GM23248 (cell line): ENCODE measurements around the gene C3orf52.

Source experiments
- EZH2 ChIP-seq: fragments of 200-600 bp; sonication (generic); IDR thresholded peaks from 2 replicates; pipeline ENCODE4 v1.6.1; 2018; ENCODE audit warnings: antibody characterized with exemption, mild to moderate bottlenecking; ENCODE audit not compliant: insufficient read depth, poor library complexity, severe bottlenecking
- EZH2phosphoT487 ChIP-seq: fragments of 200-600 bp; sonication (generic); IDR thresholded peaks from 2 replicates; pipeline ENCODE4 v1.6.1; 2018; ENCODE audit warnings: antibody characterized with exemption, moderate library complexity, mild to moderate bottlenecking, low read depth; ENCODE audit not compliant: insufficient read depth

DNA sequence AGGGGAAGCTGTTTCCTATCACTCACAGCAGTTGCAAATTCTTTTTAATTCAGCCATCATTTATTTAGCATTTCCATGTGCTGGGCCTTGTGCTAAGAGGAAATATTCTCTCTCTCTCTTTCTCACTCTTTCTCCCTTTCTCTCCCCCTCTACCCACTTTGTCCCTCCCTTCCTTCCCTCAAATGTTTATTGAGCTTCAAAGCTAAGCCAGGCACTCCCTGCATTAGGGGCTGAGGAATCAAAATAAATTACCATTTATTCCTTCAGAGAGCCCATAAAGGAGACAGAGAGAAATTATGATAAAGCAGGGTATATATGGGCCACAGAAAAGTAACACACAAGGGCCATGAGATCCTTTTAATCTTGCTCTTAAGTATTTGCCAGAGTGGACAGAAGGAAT is 44.9 kb upstream of the C3orf52 start:
- TF ChIP-seq EZH2 (no peak), EZH2phosphoT487 (no peak)
